OCI-LY1 (cell line): ENCODE results near the gene MUL1.

Source experiments
- H2AFZ ChIP-seq: fragments of 200-600 bp; sonication (generic), shearing (Covaris generic); 2 replicates; pipeline ENCODE4 v1.6.0; 2014; ENCODE audit warnings: antibody characterized with exemption, mild to moderate bottlenecking, low read length
- H3F3A ChIP-seq: fragments of 200-600 bp; sonication (generic), shearing (Covaris generic); 2 replicates; pipeline ENCODE4 v1.6.0; 2014; ENCODE audit warnings: mild to moderate bottlenecking, antibody characterized with exemption, low read length, moderate library complexity; ENCODE audit not compliant: insufficient read depth
- H3K27ac ChIP-seq: fragments of 200-600 bp; sonication (generic); 2 replicates; pipeline ENCODE4 v1.5.1; 2014; ENCODE audit warnings: low read length, mixed run types, mild to moderate bottlenecking, low read depth; ENCODE audit not compliant: poor library complexity, severe bottlenecking
- H3K27me3 ChIP-seq: fragments of 200-600 bp; sonication (generic); 2 replicates; pipeline ENCODE4 v1.6.0; 2014; ENCODE audit warnings: antibody characterized with exemption, mild to moderate bottlenecking, low read length, moderate library complexity; ENCODE audit not compliant: insufficient read depth
- H3K36me3 ChIP-seq: fragments of 200-600 bp; sonication (generic); 2 replicates; pipeline ENCODE4 v1.6.1; 2014; ENCODE audit warnings: mild to moderate bottlenecking, antibody characterized with exemption, low read length, moderate library complexity, mixed read lengths; ENCODE audit not compliant: insufficient read depth
- H3K4me1 ChIP-seq: fragments of 200-600 bp; sonication (generic); 2 replicates; pipeline ENCODE4 v1.5.1; 2014; ENCODE audit warnings: mild to moderate bottlenecking, low read length, moderate library complexity; ENCODE audit not compliant: insufficient read depth, severe bottlenecking
- H3K4me2 ChIP-seq: fragments of 200-600 bp; sonication (generic), shearing (Covaris generic); 2 replicates; pipeline ENCODE4 v1.6.1; 2014; ENCODE audit warnings: low read length
- H3K4me3 ChIP-seq: fragments of 200-600 bp; sonication (generic); 2 replicates; pipeline ENCODE4 v1.5.1; 2014; ENCODE audit warnings: low read length, low read depth, mild to moderate bottlenecking, mixed read lengths; ENCODE audit not compliant: poor library complexity, severe bottlenecking
- H3K79me2 ChIP-seq: fragments of 200-600 bp; shearing (Covaris generic); 2 replicates; pipeline ENCODE4 v1.6.1; 2016; ENCODE audit warnings: mixed run types, low read length, mixed read lengths; ENCODE audit not compliant: insufficient read depth
- H3K9ac ChIP-seq: fragments of 200-600 bp; sonication (generic), shearing (Covaris generic); 2 replicates; pipeline ENCODE4 v1.6.1; 2014; ENCODE audit warnings: mild to moderate bottlenecking, low read length, mixed read lengths
- H3K9me2 ChIP-seq: fragments of 200-600 bp; sonication (generic), shearing (Covaris generic); 2 replicates; pipeline ENCODE4 v1.6.1; 2014; ENCODE audit warnings: low read depth, mild to moderate bottlenecking, low read length, mixed read lengths
- H3K9me3 ChIP-seq: fragments of 200-600 bp; shearing (Covaris generic); 2 replicates; pipeline ENCODE4 v1.6.1; 2014; ENCODE audit warnings: low read length, mixed read lengths
- H4K20me1 ChIP-seq: fragments of 200-600 bp; sonication (generic), shearing (Covaris generic); 2 replicates; pipeline ENCODE4 v1.6.0; 2016; ENCODE audit warnings: mild to moderate bottlenecking, low read length; ENCODE audit not compliant: insufficient read depth
- EZH2 ChIP-seq: fragments of 200-600 bp; sonication (generic), shearing (Covaris generic); IDR thresholded peaks from 2 replicates; pipeline ENCODE4 v1.8.0; 2017; ENCODE audit warnings: borderline replicate concordance, mixed run types, mild to moderate bottlenecking, antibody characterized with exemption, low read length, moderate library complexity, mixed read lengths
- TF ChIP-seq, protein P1 (sequence below): fragments of 200-600 bp; sonication (generic), shearing (Covaris generic); IDR thresholded peaks from 2 replicates; pipeline ENCODE4 v1.5.1; 2017; ENCODE audit warnings: mild to moderate bottlenecking, antibody characterized with exemption, low read length, moderate library complexity, mixed read lengths

The MUL1 gene

DNA sequence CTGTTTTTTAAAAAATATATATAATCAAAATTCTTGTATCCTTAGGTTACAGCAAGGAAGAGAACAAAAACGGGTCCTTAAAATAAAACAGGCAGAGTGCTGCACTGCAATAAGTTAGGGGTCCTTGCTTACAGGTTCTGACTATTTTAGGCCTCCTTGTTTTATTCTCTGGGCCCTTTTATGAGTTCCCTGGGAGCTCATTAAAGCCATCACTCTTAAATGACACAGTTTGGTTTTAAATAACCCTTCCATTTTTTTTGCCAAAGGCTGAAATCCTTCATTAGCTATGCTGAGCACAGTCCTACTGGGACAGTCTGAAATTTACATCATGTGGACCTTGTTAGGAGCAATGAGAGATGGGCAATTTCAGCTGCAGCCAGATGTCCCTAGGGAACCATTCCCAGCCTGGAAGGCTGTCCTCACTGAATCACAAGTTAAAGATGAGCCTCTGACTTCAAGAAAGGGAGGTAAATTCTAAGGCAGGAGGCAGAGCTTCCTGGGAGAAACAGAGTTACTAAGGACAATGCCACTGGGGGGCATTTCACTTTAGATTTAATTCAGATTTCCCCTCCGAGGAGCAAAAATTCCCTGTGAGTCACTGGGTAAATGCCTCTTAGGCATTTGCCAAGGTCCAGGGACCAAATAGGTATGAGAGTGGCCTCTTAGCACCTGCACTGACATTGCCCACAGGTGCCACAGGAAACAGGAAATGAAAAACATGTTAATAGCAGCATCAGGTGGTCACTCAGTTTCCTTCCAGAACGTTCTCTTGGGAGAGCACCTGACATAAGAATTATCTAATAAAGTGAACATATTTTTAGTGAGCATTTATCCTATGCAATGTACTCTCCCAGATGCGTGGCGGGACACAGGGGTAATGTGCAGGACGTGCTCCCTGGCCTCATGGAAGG is 3.8 kb upstream of the MUL1 start:
- Histone ChIP-seq H3K36me3 (no peaks in the 10 kb centered on the region), H3K4me1 (peaks cover 19% of the 10 kb centered on the region), H3K9me2 (no peaks in the 10 kb centered on the region), H3K27me3 (no peaks in the 10 kb centered on the region), H3K9ac (no peak overlapping the region), H3K4me2 (no peak overlapping the region), H3K27ac (no peak overlapping the region), H3K79me2 (peaks cover 9% of the 10 kb centered on the region), H3K9me3 (no peaks in the 10 kb centered on the region), H2AFZ (no peak overlapping the region), H3F3A (no peaks in the 10 kb centered on the region), H4K20me1 (no peaks in the 10 kb centered on the region), H3K4me3 (no peak overlapping the region)
- TF ChIP-seq, protein P1, sequence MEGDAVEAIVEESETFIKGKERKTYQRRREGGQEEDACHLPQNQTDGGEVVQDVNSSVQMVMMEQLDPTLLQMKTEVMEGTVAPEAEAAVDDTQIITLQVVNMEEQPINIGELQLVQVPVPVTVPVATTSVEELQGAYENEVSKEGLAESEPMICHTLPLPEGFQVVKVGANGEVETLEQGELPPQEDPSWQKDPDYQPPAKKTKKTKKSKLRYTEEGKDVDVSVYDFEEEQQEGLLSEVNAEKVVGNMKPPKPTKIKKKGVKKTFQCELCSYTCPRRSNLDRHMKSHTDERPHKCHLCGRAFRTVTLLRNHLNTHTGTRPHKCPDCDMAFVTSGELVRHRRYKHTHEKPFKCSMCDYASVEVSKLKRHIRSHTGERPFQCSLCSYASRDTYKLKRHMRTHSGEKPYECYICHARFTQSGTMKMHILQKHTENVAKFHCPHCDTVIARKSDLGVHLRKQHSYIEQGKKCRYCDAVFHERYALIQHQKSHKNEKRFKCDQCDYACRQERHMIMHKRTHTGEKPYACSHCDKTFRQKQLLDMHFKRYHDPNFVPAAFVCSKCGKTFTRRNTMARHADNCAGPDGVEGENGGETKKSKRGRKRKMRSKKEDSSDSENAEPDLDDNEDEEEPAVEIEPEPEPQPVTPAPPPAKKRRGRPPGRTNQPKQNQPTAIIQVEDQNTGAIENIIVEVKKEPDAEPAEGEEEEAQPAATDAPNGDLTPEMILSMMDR = no peak
- TF ChIP-seq EZH2 = no peak

DNA sequence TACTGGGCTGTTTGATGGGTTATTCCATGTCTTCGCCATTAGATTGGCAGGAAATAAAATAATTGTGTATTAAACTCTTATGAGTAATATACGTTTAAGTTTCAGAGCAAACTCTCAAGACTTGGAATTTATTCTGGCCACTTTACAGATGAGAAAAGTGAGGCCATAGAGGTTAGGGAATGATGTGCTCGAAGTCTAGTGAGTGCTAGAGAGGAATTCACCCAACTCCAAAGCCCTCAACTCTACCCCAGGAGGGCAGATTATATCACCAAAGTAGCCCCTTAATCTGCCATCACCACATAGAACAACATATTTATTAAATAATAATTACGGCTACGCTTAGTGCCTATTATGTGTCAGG is 440 bp upstream of the MUL1 start:
- peak overlapping the region; percentile 92; the same call in 1 of the 2 replicates for H3K9ac ChIP-seq
- H3K4me1 ChIP-seq = peaks cover 29% of the 10 kb centered on the region
- no peaks in the 10 kb centered on the region for H3K9me2 ChIP-seq
- peak overlapping the region; percentile 51; the same call in 1 of the 2 replicates for H2AFZ ChIP-seq
- no peaks in the 10 kb centered on the region for H3F3A ChIP-seq
- peaks cover 14% of the 10 kb centered on the region for H3K79me2 ChIP-seq
- no peak overlapping the region for H3K27ac ChIP-seq
- no peaks in the 10 kb centered on the region for H3K9me3 ChIP-seq
- H3K4me3 ChIP-seq = peak overlapping the region; percentile 99
- no peak for TF ChIP-seq EZH2
- TF ChIP-seq, protein P1 = no peak
- H4K20me1 ChIP-seq = no peaks in the 10 kb centered on the region
- no peaks in the 10 kb centered on the region for H3K27me3 ChIP-seq
- H3K4me2 ChIP-seq = peak overlapping the region; percentile 100
- no peaks in the 10 kb centered on the region for H3K36me3 ChIP-seq

DNA sequence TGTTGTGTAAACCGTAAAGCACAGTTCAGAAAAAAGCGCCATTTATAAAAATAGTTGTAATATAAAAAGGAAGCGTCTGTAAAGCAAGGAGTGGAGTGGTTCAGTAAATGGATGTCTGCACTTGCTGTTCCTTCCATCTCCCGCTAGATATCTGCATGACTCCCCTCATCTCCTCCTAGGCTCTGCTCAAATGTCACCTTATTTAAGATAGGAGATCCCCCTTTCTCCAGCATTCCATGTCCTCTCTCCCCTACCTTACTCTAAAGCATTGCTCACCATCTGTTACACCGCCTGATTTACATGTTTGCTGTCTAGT is 745 bp downstream of the MUL1 start:
- Histone ChIP-seq H3K27ac (no peak overlapping the region), H3F3A (no peaks in the 10 kb centered on the region), H3K4me1 (peaks cover 29% of the 10 kb centered on the region), H3K4me2 (peak overlapping the region; percentile 100), H3K4me3 (peak overlapping the region; percentile 99), H2AFZ (no peak overlapping the region), H3K79me2 (peaks cover 14% of the 10 kb centered on the region), H3K27me3 (no peaks in the 10 kb centered on the region), H4K20me1 (no peaks in the 10 kb centered on the region), H3K9me3 (no peaks in the 10 kb centered on the region), H3K9ac (peak overlapping the region; percentile 92), H3K36me3 (peaks cover 1% of the 10 kb centered on the region; the same call in 1 of the 2 replicates), H3K9me2 (no peaks in the 10 kb centered on the region)
- TF ChIP-seq, protein P1 = no peak
- TF ChIP-seq EZH2 = no peak
